Right lobe of liver (tissue), 6 donors: ENCODE data around the gene RPSA. TPM values are rescaled to one million over a fixed set of nuclear protein-coding genes. Genes with fewer than 3 reads are reported as not detected.

Source experiments
- ATAC-seq, 4 donors: fragments of 200-7000 bp; cut with Tn5 transposase; one replicate each; pipeline ENCODE4 v1.9.1; 2020; ENCODE audit warnings: mild to moderate bottlenecking in 4 of 4, moderate library complexity in 4 of 4
- DNase-seq, 3 donors: peaks; one replicate each; pipeline ENCODE4 v3.0.0-alpha.2; 2020
- H3K27ac ChIP-seq, 3 donors: fragments of 200-600 bp; one replicate each; pipeline ENCODE4 v1.8.0; 2022
- H3K27me3 ChIP-seq, 2 donors: fragments of 200-600 bp; one replicate each; pipeline ENCODE4 v1.8.0; 2022
- H3K36me3 ChIP-seq, 4 donors: fragments of 200-600 bp; sonication (generic) in 1 of 4; one replicate each; pipeline versions ENCODE4 v1.5.1 to v1.8.0; 2017 to 2022; ENCODE audit warnings: control low read depth in 1 of 4
- H3K4me1 ChIP-seq, 4 donors: fragments of 200-600 bp; sonication (generic) in 1 of 4; one replicate each; pipeline versions ENCODE4 v1.5.1 to v1.8.0; 2017 to 2022; ENCODE audit warnings: control low read depth in 1 of 4
- H3K4me3 ChIP-seq, 3 donors: fragments of 200-600 bp; one replicate each; pipeline ENCODE4 v1.8.0; 2022
- H3K9me3 ChIP-seq, 4 donors: fragments of 200-600 bp; sonication (generic) in 1 of 4; one replicate each; pipeline versions ENCODE4 v1.5.1 to v1.8.0; 2017 to 2022; ENCODE audit warnings: control low read depth in 1 of 4
- CTCF ChIP-seq, 4 donors: fragments of 200-600 bp in 3 of 4; fragments of 450-650 bp in 1 of 4; IDR thresholded peaks; one replicate each; pipeline versions ENCODE4 v1.5.1 to v1.8.0; 2016 to 2022; ENCODE audit warnings: antibody characterized with exemption in 4 of 4, mild to moderate bottlenecking in 2 of 4
- POLR2A ChIP-seq: fragments of 450-650 bp; IDR thresholded peaks from one replicate; pipeline ENCODE4 v1.6.1; 2017; ENCODE audit warnings: antibody characterized with exemption, mild to moderate bottlenecking
- WGBS: methylation state at CpG from one replicate; pipeline ENCODE4 v1.1.6; 2018; ENCODE audit warnings: low coverage, low lambda C conversion rate; ENCODE audit not compliant: insufficient coverage; ENCODE audit errors: missing lambda C conversion rate; 5-methylcytosine and 5-hydroxymethylcytosine counted together
- intact Hi-C, 2 donors: fragments of 100-400 bp; cut with DNase I; formaldehyde crosslinking; loops; one replicate each; pipeline versions ENCODE4 v1.11.2 to v1.14.1; 2022
- total RNA-seq, 6 experiments: library from RNA; depleted of rRNA in 2 of 6; stranded (reverse); fragments of >200 nt in 2 of 6; fragmentation: NEBNext Ultra II Directional in 3 of 6; extraction: Animal tissue kit (Norgen Biotek cat#: 25700) in 3 of 6; gene quantifications; one replicate each; pipeline versions ENCODE4 v1.1.0 to v1.2.4, GENCODE V29; 2016 to 2023
- donor health status: DM: no; HTN: yes; CAD: no.
- donor health status: DM: no; HTN: no; CAD: no.
- donor health status: DM: no; HTN: no; CAD: no.
- donor health status: DM: no; HTN: yes; CAD: no.
- donor health status: DM: no; HTN: yes; CAD: no.

RPSA gene
- total RNA-seq, 6 experiments from 2014 or later: 209 to 448 (median 268) TPM

GRCh38 chr3:39396690-39397089 lies 9.8 kb upstream of the RPSA start:
- no peak for DNase-seq
- H3K27ac ChIP-seq: no peak overlapping the region
- peaks cover 3 to 65% (median 38%) of the 10 kb centered on the region in 4 donors for H3K36me3 ChIP-seq
- WGBS: 88% methylated on average over 1 of the region's 3 CpGs
- no peaks in the 10 kb centered on the region for H3K27me3 ChIP-seq
- ATAC-seq: no peak
- no peak overlapping the region for H3K4me3 ChIP-seq
- no peaks in the 10 kb centered on the region for H3K4me1 ChIP-seq
- TF ChIP-seq POLR2A: no peak
- no peak for TF ChIP-seq CTCF (IDR thresholded peaks at IDR 0.05)
- intact Hi-C loops: no loop called here
- H3K9me3 ChIP-seq: no peaks in the 10 kb centered on the region

- ATAC-seq: no peak
These were observed 7.8 kb upstream of the RPSA start for GRCh38 chr3:39398700-39399099.

GRCh38 chr3:39401983-39402382 lies 4.5 kb upstream of the RPSA start:
- intact Hi-C loops: no loop called here
- DNase-seq (no peak), ATAC-seq (no peak)
- WGBS: 58% methylated on average over 2 of the region's 2 CpGs
- Histone ChIP-seq H3K27me3 (no peaks in the 10 kb centered on the region), H3K36me3 (peaks cover 0 to 13% (median 7%) of the 10 kb centered on the region in 4 donors), H3K4me1 (no peaks in the 10 kb centered on the region), H3K27ac (no peak overlapping the region), H3K9me3 (no peaks in the 10 kb centered on the region), H3K4me3 (no peak overlapping the region)
- no peak for TF ChIP-seq POLR2A
- no peak for TF ChIP-seq CTCF (IDR thresholded peaks at IDR 0.05)

More at GRCh38 chr3:39398700-39399099, 7.8 kb upstream of the RPSA start:
- TF ChIP-seq CTCF (IDR thresholded peaks at IDR 0.05) (no peak), POLR2A (no peak)
- 94% methylated on average over 4 of the region's 4 CpGs for WGBS
- Histone ChIP-seq H3K4me1 (no peaks in the 10 kb centered on the region), H3K27me3 (no peaks in the 10 kb centered on the region), H3K36me3 (peaks cover 0 to 46% (median 24%) of the 10 kb centered on the region in 4 donors), H3K9me3 (no peaks in the 10 kb centered on the region), H3K4me3 (no peak overlapping the region), H3K27ac (no peak overlapping the region)
- no peak for DNase-seq
- intact Hi-C loops: no loop called here

- Histone ChIP-seq H3K9me3 (no peaks in the 10 kb centered on the region), H3K4me3 (no peak overlapping the region), H3K36me3 (peaks cover 0 to 22% (median 7%) of the 10 kb centered on the region in 4 donors), H3K4me1 (peaks cover 0 to 14% (median 3%) of the 10 kb centered on the region in 4 donors), H3K27ac (no peak overlapping the region), H3K27me3 (no peaks in the 10 kb centered on the region)
- no peak for ATAC-seq
- 80% methylated on average over 9 of the region's 15 CpGs for WGBS
- TF ChIP-seq POLR2A (no peak), CTCF (IDR thresholded peaks at IDR 0.05) (no peak)
- intact Hi-C loops: no loop called here
- DNase-seq: no peak
These were observed 1.4 kb upstream of the RPSA start for GRCh38 chr3:39404943-39405686.
